Mesenchymal stem cell (in vitro differentiated cells and primary cell): ENCODE measurements around the gene HOMER3.

Source experiments
- DNase-seq: peaks from one replicate; pipeline ENCODE4 v3.0.0-alpha.2; 2013
- H2AFZ ChIP-seq: one replicate; pipeline ENCODE4 v1.6.1; 2013; ENCODE audit warnings: low read depth, mild to moderate bottlenecking, control low read depth, inconsistent platforms, low read length, moderate library complexity
- H2AK5ac ChIP-seq: 2 replicates; pipeline ENCODE4 v1.6.1; 2013; ENCODE audit warnings: low read length, moderate library complexity, mild to moderate bottlenecking, inconsistent platforms; ENCODE audit not compliant: severe bottlenecking
- H2BK120ac ChIP-seq: one replicate; pipeline ENCODE4 v1.6.1; 2013; ENCODE audit warnings: low read depth, mild to moderate bottlenecking, inconsistent platforms, low read length, moderate library complexity
- H2BK12ac ChIP-seq, 2 experiments: one replicate each; pipeline ENCODE4 v1.6.1; 2013; ENCODE audit warnings: inconsistent platforms in 2 of 2, low read length in 2 of 2, mild to moderate bottlenecking in 2 of 2, moderate library complexity in 2 of 2, control low read depth in 1 of 2
- H2BK15ac ChIP-seq: one replicate; pipeline ENCODE4 v1.6.1; 2013; ENCODE audit warnings: mild to moderate bottlenecking, low read depth, inconsistent platforms; ENCODE audit not compliant: poor library complexity, severe bottlenecking
- H2BK5ac ChIP-seq: 2 replicates; pipeline ENCODE4 v1.6.1; 2013; ENCODE audit warnings: low read depth, mild to moderate bottlenecking, low read length, control low read depth, inconsistent platforms; ENCODE audit not compliant: poor library complexity, severe bottlenecking
- H3K14ac ChIP-seq, 2 experiments: one replicate each; pipeline ENCODE4 v1.6.1; 2013; ENCODE audit warnings: inconsistent platforms in 2 of 2, low read length in 2 of 2, control low read depth in 1 of 2, mild to moderate bottlenecking in 1 of 2, moderate library complexity in 1 of 2
- H3K18ac ChIP-seq, 2 experiments: one replicate each; pipeline ENCODE4 v1.6.1; 2013; ENCODE audit warnings: inconsistent platforms in 2 of 2, low read length in 2 of 2, control low read depth in 1 of 2, low read depth in 1 of 2, mild to moderate bottlenecking in 1 of 2
- H3K23ac ChIP-seq, 2 experiments: one replicate each; pipeline ENCODE4 v1.6.1; 2013; ENCODE audit warnings: inconsistent platforms in 2 of 2, low read length in 2 of 2, mild to moderate bottlenecking in 2 of 2, moderate library complexity in 2 of 2, control low read depth in 1 of 2
- H3K27ac ChIP-seq: 2 replicates; pipeline ENCODE4 v1.5.1; 2013; ENCODE audit warnings: mild to moderate bottlenecking, moderate library complexity, low read length, control low read depth, inconsistent platforms; ENCODE audit not compliant: poor library complexity, severe bottlenecking
- H3K27me3 ChIP-seq, 2 experiments: 2 replicates each; pipeline versions ENCODE4 v1.6.1 to v1.7.0; 2013; ENCODE audit warnings: low read length in 2 of 2, mild to moderate bottlenecking in 2 of 2, moderate library complexity in 2 of 2, control low read depth in 1 of 2, inconsistent platforms in 1 of 2; ENCODE audit not compliant: control insufficient read depth in 1 of 2, insufficient read depth in 1 of 2
- H3K36me3 ChIP-seq, 2 experiments: 2 replicates each; pipeline versions ENCODE4 v1.6.1 to v1.7.0; 2013; ENCODE audit warnings: low read length in 2 of 2, control low read depth in 1 of 2, inconsistent platforms in 1 of 2, low read depth in 1 of 2, mild to moderate bottlenecking in 1 of 2; ENCODE audit not compliant: insufficient read depth in 2 of 2, control insufficient read depth in 1 of 2
- H3K4ac ChIP-seq, 2 experiments: one replicate each; pipeline ENCODE4 v1.6.1; 2013; ENCODE audit warnings: inconsistent platforms in 2 of 2, low read length in 2 of 2, mild to moderate bottlenecking in 2 of 2, moderate library complexity in 2 of 2, control low read depth in 1 of 2, low read depth in 1 of 2
- H3K4me1 ChIP-seq: 2 replicates; pipeline ENCODE4 v1.6.1; 2013; ENCODE audit warnings: low read depth, low read length, control low read depth; ENCODE audit not compliant: control insufficient read depth, insufficient read depth
- H3K4me2 ChIP-seq: 2 replicates; pipeline ENCODE4 v1.6.1; 2013; ENCODE audit warnings: low read length, mild to moderate bottlenecking, inconsistent platforms; ENCODE audit not compliant: poor library complexity, severe bottlenecking
- H3K4me3 ChIP-seq, 2 experiments: 2 replicates each; pipeline versions ENCODE4 v1.5.1 to v1.7.0; 2013; ENCODE audit warnings: low read length in 2 of 2, mild to moderate bottlenecking in 2 of 2, control low read depth in 1 of 2, low read depth in 1 of 2; ENCODE audit not compliant: insufficient read depth in 1 of 2
- H3K79me1 ChIP-seq: replicated peaks from 2 replicates; pipeline ENCODE4 v1.6.1; 2013; ENCODE audit warnings: mild to moderate bottlenecking, control low read depth, low read length, inconsistent platforms; ENCODE audit not compliant: poor library complexity, severe bottlenecking
- H3K9ac ChIP-seq: 2 replicates; pipeline ENCODE4 v1.7.0; 2013; ENCODE audit warnings: mild to moderate bottlenecking, low read length, moderate library complexity
- H3K9me3 ChIP-seq: 2 replicates; pipeline ENCODE4 v1.7.0; 2013; ENCODE audit warnings: mild to moderate bottlenecking, low read length; ENCODE audit not compliant: control insufficient read depth
- H4K8ac ChIP-seq: one replicate; pipeline ENCODE4 v1.6.1; 2013; ENCODE audit warnings: inconsistent platforms, mild to moderate bottlenecking, low read length, moderate library complexity
- H4K91ac ChIP-seq: one replicate; pipeline ENCODE4 v1.6.1; 2013; ENCODE audit warnings: mild to moderate bottlenecking, low read length, inconsistent platforms
- WGBS: methylation state at CpG from one replicate; pipeline ENCODE4 v1.1.7; 2013; ENCODE audit warnings: mixed read lengths; 5-methylcytosine and 5-hydroxymethylcytosine counted together

Gene HOMER3

DNA sequence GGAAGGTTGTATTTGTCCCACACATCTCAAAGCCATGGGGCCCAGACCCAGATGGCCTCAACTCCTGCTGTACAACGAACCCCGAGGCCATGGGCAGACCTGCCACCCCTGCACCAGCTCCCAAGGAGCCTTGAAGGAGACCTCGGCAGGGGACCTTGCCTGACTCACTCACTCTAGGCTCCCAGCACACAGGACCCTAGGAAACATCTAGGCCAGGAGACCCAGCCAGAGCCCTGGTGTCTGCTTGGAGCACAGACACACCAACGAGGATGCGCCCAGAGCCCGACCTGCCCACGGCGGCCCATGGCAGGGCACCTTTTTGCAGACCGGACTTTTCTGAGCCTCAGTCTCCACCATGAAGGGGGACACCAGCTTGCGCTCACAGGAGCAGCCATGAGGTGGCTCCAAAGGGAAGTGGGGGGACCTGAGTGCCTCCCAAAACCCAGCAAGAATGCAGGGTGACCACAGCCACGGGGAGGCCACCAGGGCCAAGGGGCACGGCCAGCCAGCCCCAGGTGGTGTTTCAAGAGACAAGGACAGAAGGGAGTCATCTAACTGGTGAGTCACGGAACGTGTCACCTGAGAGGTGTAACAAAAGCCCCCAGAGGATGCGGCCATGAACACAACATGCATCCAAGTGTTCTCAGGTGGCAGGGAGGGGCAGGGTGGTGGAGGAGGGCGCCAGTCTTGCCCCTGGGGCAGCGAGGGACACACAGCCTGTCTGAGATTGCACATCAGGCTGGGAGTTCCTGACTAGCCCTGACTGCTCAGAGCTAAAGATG, 40.1 kb downstream of the HOMER3 start:
- peaks cover 8 to 9% of the 10 kb centered on the region in 2 experiments for H3K27me3 ChIP-seq
- no peak overlapping the region for H3K4ac ChIP-seq
- no peak overlapping the region for H4K91ac ChIP-seq
- no peak overlapping the region for H3K27ac ChIP-seq
- H2AK5ac ChIP-seq: no peak overlapping the region
- H3K14ac ChIP-seq: no peak overlapping the region
- no peaks in the 10 kb centered on the region for H3K9me3 ChIP-seq
- H3K36me3 ChIP-seq: peaks cover 58 to 69% of the 10 kb centered on the region in 2 experiments
- H3K4me2 ChIP-seq: no peak overlapping the region
- peaks cover 17% of the 10 kb centered on the region for H3K79me1 ChIP-seq
- no peak for DNase-seq
- H2BK5ac ChIP-seq: no peak overlapping the region
- no peak overlapping the region for H3K23ac ChIP-seq
- no peak overlapping the region for H3K18ac ChIP-seq
- H3K9ac ChIP-seq: no peak overlapping the region
- H2BK15ac ChIP-seq: no peak overlapping the region
- no peak overlapping the region for H2BK12ac ChIP-seq
- peaks cover 11% of the 10 kb centered on the region for H3K4me1 ChIP-seq
- H2BK120ac ChIP-seq: no peak overlapping the region
- H2AFZ ChIP-seq: no peak overlapping the region
- H3K4me3 ChIP-seq: no peak overlapping the region
- 94% methylated on average over 17 of the region's 17 CpGs for WGBS
- no peak overlapping the region for H4K8ac ChIP-seq

DNA sequence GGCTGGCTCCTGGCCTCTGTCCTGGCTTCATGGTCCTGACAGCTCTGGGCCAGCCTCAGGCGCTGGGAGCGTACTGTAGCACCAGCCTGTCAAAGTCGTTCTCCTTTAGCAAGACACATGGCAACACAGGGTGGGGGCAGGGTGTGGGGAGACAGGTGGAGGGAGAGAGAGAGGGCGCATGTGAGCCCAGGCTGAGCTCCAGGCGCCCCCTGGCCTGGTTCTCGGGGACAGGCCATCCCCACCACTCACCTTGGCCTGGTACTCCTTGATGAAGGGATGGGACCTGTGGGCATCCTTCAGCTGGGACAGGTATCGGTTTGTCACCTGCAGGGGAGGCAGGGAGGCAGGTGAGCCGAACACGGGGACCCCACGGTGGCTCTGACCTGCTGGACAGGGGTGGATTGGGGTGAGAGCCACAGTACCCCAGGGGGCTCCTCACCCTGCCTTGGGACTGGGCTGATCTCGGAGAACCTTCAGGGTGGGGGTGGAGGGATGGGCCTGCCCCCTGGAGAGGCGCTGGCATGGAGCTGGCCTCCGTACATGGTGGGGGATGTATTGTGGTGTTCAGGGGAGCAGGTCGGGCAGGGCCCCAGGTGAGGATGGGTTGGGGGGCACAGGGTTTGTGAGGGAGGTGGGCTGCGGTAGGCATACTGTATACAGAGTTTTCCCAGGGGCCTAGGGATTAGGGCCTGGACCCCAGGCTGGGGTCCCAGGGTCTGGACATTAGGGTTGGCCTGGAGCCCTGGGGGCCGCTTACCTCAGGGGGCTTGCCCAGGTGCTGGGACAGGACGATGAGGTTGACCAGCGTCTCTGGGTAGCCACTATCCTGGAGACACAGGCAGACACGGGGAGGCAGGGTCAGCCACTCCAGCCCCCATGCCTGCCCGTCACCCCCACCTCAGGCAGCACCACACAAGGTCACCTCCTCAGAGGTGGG, 41.1 kb downstream of the HOMER3 start:
- H4K91ac ChIP-seq: no peak overlapping the region
- no peak overlapping the region for H2AFZ ChIP-seq
- H3K23ac ChIP-seq: no peak overlapping the region
- H3K4me3 ChIP-seq: peak overlapping the region in 1 of 2 experiments; percentile 21
- H3K18ac ChIP-seq: no peak overlapping the region
- DNase-seq: no peak
- H2BK12ac ChIP-seq: no peak overlapping the region
- H2AK5ac ChIP-seq: no peak overlapping the region
- H3K27me3 ChIP-seq: peaks cover 9 to 13% of the 10 kb centered on the region in 2 experiments
- no peak overlapping the region for H3K9ac ChIP-seq
- no peak overlapping the region for H3K27ac ChIP-seq
- peaks cover 13% of the 10 kb centered on the region for H3K79me1 ChIP-seq
- H2BK15ac ChIP-seq: no peak overlapping the region
- peaks cover 49 to 59% of the 10 kb centered on the region in 2 experiments for H3K36me3 ChIP-seq
- no peak overlapping the region for H4K8ac ChIP-seq
- no peak overlapping the region for H3K4me2 ChIP-seq
- H3K4me1 ChIP-seq: peaks cover 21% of the 10 kb centered on the region
- no peak overlapping the region for H2BK120ac ChIP-seq
- H3K4ac ChIP-seq: no peak overlapping the region
- H3K14ac ChIP-seq: no peak overlapping the region
- WGBS: 92% methylated on average over 19 of the region's 20 CpGs
- no peaks in the 10 kb centered on the region for H3K9me3 ChIP-seq
- H2BK5ac ChIP-seq: no peak overlapping the region

GRCh38 chr19:18898607-18899408, 42.2 kb downstream of the HOMER3 start:
- H2BK12ac ChIP-seq: no peak overlapping the region
- DNase-seq: no peak
- no peak overlapping the region for H3K4me3 ChIP-seq
- H2BK15ac ChIP-seq: no peak overlapping the region
- no peak overlapping the region for H2AK5ac ChIP-seq
- H3K27me3 ChIP-seq: peaks cover 20 to 22% of the 10 kb centered on the region in 2 experiments
- H3K4ac ChIP-seq: no peak overlapping the region
- no peak overlapping the region for H3K23ac ChIP-seq
- H4K91ac ChIP-seq: no peak overlapping the region
- no peak overlapping the region for H3K27ac ChIP-seq
- no peak overlapping the region for H3K4me2 ChIP-seq
- no peak overlapping the region for H3K18ac ChIP-seq
- no peak overlapping the region for H2BK5ac ChIP-seq
- no peaks in the 10 kb centered on the region for H3K9me3 ChIP-seq
- H3K36me3 ChIP-seq: peaks cover 40 to 48% of the 10 kb centered on the region in 2 experiments
- H3K14ac ChIP-seq: no peak overlapping the region
- peaks cover 20% of the 10 kb centered on the region for H3K4me1 ChIP-seq
- H2BK120ac ChIP-seq: no peak overlapping the region
- H3K9ac ChIP-seq: no peak overlapping the region
- H2AFZ ChIP-seq: no peak overlapping the region
- H3K79me1 ChIP-seq: peaks cover 5% of the 10 kb centered on the region
- no peak overlapping the region for H4K8ac ChIP-seq
- 80% methylated on average over 18 of the region's 18 CpGs for WGBS
